Measurements from ENCODE around the gene RNF214. TPM values are rescaled to one million over a fixed set of nuclear protein-coding genes. Genes with fewer than 3 reads are reported as not detected.
"Not testable (repeated sequence)": the region's sequence is repeated elsewhere in the genome, so short reads cannot be mapped to it uniquely, and the experiment has no call there.

RNF214 gene
- total RNA-seq, 1 donor: 13.7 TPM

DNA sequence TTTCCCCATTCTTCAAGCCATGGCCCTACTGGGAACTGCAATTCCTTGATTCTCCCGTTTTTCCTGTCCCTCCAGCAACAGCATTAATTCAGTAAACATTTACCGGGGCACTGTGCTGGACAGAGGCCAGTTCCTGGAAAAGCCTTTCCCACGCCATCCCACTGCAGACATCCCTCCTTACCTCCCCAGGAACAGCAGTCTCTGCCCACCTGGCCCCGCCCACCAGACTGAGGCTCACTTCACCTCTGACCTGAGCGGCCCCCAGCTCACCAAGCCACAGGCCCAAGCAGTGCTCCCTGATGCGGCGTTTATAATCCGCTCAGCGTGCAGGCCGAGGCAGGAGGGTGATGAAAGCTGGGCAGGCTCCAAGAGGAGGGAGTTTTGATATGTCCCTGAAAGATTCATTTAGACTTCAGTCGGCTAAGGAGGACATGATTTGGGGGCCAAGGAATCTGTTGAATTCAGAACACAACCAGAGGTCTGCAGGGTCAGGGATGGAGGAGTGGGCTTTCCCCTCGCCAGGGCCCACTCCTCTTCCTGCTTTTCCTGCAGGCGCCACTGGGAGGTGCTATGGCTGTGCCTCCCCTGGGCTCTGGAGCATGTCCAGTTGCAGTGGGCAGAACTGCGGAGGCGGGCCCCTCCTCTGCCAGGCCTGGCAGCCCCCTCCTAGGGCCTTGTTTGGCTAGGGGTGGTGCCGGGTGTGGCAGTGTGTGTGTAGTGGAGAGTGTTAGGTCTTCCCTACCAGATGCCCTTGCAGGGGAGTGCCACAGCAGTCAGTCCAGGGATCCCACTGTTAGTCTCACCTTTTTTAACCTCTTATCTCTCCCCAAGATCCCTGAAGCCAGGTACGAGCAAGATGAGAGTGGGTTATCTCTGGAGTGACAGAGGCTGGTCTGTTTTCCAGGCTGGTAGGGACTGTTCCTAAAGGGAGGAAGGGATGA is 34.7 kb upstream of the RNF214 start:
- DNase-seq (ENCODE audit: low read depth in 2 of 3, low spot score in 2 of 3): no peak

DNA sequence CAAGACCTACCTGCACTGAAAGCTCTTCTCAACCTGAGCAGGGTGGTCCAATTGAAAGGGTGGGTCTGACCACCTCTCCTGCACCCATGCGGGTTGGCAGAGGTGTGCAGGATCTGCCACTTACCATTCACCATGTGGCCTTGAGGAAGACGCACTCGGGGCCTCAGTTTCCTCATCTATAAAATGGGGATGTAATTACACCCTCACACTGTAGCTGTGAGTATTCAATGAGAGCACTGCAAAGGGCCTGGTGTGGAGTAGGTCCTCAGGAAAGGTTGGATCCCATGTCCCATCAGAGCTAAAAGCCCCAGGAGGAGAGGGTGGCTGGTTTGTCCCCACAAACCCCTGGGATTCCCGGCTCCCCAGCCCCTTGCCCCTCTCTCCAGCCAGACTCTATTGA is 33.9 kb upstream of the RNF214 start:
- no peak for DNase-seq (ENCODE audit: low read depth in 2 of 3, low spot score in 2 of 3)

DNA sequence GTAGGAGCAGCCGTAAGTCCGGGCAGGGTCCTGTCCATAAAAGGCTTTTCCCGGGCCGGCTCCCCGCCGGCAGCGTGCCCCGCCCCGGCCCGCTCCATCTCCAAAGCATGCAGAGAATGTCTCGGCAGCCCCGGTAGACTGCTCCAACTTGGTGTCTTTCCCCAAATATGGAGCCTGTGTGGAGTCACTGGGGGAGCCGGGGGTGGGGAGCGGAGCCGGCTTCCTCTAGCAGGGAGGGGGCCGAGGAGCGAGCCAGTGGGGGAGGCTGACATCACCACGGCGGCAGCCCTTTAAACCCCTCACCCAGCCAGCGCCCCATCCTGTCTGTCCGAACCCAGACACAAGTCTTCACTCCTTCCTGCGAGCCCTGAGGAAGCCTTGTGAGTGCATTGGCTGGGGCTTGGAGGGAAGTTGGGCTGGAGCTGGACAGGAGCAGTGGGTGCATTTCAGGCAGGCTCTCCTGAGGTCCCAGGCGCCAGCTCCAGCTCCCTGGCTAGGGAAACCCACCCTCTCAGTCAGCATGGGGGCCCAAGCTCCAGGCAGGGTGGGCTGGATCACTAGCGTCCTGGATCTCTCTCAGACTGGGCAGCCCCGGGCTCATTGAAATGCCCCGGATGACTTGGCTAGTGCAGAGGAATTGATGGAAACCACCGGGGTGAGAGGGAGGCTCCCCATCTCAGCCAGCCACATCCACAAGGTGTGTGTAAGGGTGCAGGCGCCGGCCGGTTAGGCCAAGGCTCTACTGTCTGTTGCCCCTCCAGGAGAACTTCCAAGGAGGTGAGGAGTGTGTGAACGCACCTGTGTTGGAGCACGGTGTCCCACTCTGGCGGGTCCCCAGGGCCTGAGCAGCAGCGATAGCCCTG is 33.2 kb upstream of the RNF214 start, which contains the start of gene TAGLN:
Gene TAGLN (plus strand): TSS at position 318 of the 863 bp plus-strand sequence. CDS start 3,644 bp downstream, outside the sequence.
- DNase-seq (ENCODE audit: low read depth in 2 of 3, low spot score in 2 of 3): no peak

DNA sequence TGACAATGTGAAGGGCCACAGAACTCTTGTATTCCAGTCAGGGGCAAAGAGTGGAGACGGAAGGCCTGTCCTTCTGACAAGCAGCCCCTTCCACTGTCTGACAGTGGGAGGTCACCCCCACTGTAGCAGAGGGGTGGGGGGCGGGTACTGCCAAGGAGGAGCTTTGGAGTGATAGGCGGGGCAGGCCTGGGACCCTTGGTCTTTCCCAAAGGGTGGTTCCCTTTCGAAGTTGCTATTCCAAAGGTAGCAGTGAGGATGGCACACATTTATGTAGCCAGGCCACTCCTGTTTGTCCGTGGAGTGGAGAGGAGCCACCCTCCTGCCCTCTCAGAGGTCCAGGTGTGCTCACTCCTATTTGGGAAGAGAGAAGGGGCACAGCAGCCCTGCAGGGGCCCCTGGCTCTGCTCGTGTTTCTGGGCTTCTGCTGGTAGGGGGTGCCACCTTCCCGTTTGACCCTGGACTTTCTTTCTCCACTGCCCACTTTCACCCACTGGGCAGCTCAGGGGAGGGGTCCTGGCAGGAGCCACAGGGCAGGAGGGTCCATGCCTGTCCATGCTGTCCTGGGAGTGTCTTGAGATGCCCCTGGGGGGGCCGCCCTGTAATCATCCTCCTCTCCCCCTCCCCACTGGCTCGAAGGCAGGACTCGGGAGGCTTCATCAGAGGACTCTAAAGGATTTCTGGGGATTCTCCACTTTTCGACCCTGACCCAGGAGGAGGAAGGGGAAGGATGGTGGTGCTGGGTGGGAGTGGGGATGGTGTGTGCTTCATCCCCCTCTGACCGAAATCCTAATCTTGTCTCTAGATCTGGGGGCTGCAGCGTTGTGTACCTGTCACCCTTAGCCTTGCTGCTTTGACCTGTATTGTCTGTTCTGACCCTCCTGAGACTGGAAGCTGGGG is 32.3 kb upstream of the RNF214 start:
- no peak for DNase-seq (ENCODE audit: low read depth in 2 of 3, low spot score in 2 of 3)

DNA sequence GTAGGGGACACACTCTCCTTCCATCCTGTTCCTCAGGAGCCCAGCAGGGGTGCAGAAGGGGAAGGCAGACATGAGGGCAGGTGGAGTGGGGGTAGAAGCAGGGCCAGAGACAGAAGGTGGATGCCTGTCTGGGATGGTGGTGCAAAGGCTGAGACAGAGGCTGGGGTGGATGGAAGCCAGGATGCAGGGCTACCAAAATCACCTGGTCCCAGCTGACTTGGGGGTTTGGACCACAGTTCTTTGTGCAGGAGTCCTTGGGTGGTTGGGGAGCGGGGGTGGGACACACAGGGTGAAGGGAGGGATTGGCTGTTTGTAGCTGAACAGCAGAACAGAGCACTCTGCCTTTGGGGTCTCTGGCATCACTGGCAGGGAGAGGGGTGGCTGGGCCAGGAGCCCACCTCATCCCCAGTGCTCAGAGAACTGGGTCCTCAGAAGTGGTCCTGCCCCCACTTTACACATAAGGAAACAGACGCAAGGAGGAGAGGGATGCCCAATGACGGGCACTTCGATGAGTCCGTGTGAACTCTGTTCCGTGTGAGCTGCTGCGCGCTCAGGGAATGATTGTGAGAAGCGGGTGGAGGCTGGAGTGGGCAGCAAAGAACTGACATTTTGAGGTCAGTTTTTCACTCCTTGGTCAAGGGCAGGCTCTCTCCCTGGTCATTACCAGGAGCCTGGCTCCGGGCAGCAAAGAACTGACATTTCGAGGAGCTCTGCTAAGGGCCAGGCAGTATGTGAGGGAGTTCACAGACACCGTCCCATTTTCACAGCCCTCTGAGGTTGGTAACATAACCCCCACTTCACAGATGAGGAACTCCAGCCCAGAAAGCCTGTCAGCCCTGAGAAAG is 31.4 kb upstream of the RNF214 start:
- no peak for DNase-seq (ENCODE audit: low read depth in 2 of 3, low spot score in 2 of 3)

DNA sequence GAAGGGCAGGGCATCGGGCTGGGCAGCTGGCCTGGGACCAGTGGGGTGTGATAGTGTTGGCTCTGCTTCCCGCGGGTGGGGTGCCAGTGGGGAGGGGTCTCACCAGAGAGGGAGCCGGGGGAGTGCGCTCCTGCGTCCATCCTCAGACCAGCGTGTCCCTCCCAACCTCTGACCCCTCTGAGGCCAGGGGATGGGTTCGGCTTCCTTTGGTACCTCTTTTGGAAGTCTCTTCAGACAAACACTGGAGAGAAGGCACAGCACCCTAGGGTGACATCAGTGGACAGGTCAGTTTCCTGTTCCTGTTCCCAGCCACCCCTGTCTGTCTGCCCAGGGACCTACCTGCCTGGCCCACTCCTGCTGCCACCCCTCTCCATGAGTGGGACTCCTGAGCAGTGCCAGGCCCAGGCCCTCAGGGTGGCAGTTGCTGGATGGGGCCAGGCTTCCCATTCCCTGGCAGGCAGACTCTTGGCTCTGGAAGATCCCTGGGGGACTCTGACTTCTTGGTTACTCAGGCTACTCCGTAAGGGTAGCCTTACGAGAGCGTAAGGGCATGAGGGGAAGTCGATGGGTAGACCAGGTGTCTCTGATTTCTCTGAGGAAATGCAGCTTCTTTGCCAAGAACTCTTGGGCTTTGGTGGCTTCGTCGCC is 30.7 kb upstream of the RNF214 start:
- DNase-seq (ENCODE audit: low read depth in 2 of 3, low spot score in 2 of 3): no peak

DNA sequence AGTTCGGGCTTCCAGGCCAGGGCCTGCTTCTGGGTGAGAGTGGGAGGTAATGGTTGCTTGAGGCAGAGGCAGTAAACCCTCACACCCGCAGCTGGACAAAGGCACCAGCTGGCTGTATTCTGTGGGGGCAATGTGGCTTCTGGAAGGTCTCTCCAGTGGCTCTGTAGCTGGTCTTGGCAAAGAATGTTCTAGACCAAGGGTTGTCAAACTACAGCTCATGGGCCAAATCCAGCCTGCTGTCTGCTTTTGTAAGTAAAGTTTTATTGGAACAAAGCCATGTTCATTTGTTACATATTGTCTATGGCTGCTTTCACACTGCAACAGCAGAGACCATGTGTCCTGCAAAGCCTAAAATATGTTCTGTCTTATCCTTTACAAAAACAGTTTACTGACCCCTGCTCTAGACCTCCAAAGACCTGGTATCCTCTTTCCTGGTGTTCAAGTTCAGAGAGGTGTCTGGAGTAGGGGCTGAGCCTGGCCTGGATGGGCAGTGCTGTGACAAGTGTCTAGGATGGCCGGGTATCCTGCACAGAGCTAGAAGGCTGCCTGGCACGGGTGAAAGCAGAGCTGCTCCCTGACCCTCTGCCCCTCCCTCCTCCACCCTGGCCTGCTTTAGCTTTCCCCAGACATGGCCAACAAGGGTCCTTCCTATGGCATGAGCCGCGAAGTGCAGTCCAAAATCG is 29.9 kb upstream of the RNF214 start:
- no peak for DNase-seq (ENCODE audit: low read depth in 2 of 3, low spot score in 2 of 3)

DNA sequence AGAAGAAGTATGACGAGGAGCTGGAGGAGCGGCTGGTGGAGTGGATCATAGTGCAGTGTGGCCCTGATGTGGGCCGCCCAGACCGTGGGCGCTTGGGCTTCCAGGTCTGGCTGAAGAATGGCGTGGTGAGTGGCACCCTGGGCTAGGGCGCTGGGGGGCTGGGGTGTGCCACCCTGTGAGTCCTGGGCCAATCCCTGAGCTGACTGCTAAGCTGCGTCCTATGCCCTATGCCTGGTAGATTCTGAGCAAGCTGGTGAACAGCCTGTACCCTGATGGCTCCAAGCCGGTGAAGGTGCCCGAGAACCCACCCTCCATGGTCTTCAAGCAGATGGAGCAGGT is 29.4 kb upstream of the RNF214 start:
- no peak for DNase-seq (ENCODE audit: low read depth in 2 of 3, low spot score in 2 of 3)

DNA sequence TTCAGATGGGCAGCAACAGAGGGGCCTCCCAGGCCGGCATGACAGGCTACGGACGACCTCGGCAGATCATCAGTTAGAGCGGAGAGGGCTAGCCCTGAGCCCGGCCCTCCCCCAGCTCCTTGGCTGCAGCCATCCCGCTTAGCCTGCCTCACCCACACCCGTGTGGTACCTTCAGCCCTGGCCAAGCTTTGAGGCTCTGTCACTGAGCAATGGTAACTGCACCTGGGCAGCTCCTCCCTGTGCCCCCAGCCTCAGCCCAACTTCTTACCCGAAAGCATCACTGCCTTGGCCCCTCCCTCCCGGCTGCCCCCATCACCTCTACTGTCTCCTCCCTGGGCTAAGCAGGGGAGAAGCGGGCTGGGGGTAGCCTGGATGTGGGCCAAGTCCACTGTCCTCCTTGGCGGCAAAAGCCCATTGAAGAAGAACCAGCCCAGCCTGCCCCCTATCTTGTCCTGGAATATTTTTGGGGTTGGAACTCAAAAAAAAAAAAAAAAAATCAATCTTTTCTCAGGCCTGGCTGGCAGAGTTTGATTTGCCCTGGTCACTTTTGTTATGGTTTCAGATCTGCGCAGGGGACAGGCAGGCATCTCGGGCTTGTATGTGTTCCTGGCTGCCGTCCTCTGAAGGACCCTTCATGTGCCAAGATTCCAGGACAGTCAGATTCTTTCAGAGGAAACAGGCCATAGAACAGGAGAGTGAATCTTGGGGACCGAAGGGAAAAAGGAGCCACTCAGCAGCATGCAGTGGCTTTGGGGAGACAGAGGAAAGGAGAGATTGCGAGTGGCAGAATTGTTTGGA is 28.0 kb upstream of the RNF214 start:
- no peak for DNase-seq (ENCODE audit: low read depth in 2 of 3, low spot score in 2 of 3)

DNA sequence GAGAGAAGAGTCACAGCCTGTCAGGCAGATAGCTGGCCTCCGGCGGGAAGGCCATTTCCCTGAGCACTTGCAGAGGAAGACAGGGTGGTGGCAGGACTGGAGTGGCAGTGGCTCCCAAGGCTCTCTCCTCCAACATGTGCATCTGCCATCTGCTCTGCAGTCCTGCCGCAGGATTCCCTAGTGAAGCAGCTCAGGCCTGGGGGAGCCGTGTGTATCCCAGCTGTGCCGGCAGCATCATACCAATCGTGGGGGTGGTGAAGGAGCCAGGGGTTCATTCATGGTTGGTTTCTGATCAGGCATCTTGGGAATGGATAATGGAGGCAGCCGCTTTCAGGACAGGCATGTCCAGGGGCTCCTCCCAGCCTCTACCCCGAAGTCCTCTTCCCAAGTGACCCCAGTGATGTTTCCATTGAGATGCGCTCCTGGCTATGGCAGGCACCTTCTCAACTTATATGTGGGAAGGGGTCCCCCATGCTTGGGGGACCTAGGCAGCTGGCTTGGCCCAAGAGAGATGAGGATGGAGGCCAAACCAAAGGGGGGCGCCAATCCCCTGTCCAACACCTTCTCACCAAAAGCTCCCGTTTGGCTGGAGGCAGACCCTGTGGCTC is 27.2 kb upstream of the RNF214 start:
- DNase-seq (ENCODE audit: low read depth in 2 of 3, low spot score in 2 of 3): no peak

DNA sequence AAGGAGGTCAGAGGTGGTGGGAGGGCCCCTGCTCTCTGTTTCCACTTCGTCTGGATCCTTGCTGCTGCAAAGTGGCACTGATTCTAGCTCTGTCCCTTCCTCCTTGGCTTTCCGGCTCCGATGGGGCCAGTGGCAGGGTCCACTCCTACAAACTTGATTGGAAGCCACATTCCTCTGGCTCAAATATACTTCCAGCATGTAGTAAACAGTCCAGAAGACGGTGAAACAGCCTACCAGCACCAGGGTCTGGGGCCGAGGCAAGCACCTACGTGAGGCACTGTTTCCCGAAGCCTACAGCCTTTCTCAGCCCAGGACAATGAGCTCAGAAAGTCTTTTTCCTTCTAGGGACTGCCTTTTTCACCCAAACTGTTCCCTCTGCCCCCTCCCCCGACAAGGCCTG is 26.4 kb upstream of the RNF214 start:
- not testable (repeated sequence) for DNase-seq (ENCODE audit: low read depth in 2 of 3, low spot score in 2 of 3)

DNA sequence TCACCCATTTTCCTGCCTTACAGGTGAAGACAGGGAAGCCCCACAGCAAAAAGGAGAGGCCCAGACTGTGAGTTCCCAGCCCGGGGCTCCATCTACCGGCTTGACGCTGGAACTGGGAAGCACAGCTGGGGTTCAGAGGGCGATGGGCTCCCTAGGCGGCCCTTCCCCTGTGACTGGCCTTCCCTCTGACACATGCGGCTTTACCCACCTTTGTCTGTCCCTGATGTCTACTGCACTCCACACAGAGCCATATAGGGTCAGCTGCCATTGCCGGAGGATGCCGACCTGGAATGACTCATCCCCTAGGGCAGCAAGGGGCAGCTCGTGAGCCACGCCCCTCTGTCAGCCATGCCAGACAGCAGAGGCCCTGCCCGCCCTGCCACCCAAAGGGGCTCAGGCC is 25.6 kb upstream of the RNF214 start:
- DNase-seq (ENCODE audit: low read depth in 2 of 3, low spot score in 2 of 3): not testable (repeated sequence)

DNA sequence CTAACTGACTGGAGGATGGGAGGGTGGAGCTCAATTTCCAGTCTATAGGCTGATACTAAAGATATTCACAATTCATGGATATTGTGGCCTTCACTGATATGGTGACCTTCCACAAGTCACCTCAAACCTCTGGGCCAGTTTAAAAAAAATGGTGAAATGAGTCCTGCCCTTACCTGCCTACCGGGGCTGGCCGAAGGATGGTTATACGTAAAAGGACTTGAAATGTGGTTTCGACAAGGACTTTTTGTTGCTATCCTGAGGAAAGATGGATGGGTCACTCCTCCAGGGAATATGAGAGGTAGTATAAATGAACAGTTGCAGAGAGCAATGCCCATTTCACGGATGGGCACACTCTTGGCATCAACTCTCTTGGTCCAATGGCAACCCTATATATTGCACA is 25.0 kb upstream of the RNF214 start:
- not testable (repeated sequence) for DNase-seq (ENCODE audit: low read depth in 2 of 3, low spot score in 2 of 3)

DNA sequence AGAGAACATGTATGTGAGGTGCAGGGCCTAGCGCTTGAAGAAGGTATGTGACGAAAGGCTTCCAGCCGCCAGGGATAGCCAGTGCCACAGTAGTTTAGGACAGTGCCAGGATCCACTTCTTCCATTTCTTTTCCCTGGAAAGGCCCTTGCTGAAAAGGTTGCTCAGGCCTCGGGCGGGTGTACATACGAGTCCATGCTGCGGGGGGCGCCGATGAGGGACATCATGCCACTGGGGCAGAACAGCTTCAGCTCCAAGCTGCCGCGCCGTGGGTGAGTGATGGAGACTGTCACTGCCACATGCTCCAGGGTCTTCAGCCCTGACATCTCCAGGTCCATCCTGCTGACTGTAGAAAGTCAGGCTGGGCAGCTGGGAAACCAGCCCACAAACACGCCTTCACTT is 23.8 kb upstream of the RNF214 start:
- not testable (repeated sequence) for DNase-seq (ENCODE audit: low read depth in 2 of 3, low spot score in 2 of 3)

DNA sequence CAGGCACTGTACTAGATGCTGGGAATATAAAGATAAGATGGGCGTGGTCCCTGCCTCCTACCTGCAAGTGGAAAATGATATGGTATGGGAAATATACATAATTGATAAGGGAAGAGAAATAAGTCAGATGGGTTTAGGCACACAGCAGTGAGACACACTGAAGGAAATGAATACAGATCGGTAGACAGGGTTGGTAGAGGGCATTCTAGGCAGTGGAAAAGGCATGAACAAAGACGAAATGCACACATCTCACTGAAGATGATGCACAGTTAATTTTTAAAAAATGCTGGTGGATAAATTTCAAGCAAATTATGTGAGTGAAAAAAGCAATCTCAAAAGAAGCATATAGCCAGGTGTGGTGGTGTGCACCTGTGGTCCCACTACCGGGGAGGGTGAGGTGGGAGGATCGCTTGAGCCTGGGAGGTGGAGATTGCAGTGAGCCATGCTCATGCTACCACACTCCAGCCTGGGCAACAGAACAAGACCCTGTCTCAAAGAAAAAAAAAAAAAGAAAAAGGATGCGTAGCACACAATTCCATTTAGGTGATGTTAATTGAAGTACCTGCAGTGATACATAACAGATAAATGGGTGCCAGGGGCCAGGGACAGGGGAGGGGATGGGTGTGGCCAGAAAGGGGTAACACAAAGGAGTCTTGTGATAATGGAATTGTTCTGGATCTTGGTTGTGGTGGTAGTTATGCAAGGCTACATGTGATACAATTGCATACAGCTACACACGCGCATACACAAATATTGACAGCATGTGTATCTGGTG is 22.9 kb upstream of the RNF214 start:
- DNase-seq (ENCODE audit: low read depth in 2 of 3, low spot score in 2 of 3): not testable (repeated sequence)

DNA sequence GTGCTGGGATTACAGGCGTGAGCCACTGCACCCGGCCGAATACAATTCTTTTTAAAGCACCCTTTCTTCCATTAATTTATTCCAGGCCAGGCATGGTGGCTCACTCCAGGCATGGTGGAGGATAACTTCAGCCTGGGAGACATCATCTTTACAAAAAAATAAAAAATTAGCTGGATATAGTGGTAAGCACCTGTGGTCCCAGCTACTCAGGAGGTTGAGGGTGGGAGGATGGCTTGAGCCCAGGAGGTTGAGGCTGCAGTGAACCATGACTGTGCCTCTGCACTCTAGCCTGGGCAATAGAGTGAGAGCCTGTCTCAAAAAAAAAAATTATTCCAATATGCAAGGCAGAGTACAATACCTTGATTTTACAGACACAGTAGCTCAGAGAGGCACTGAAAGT is 21.9 kb upstream of the RNF214 start:
- DNase-seq (ENCODE audit: low read depth in 2 of 3, low spot score in 2 of 3): no peak

All from hematopoietic multipotent progenitor cell (in vitro differentiated cells).